Endothelial cell of hepatic sinusoid (primary cell): ENCODE measurements around the gene RCAN1.
"Not testable (repeated sequence)": the region's sequence is repeated elsewhere in the genome, so short reads cannot be mapped to it uniquely, and the experiment has no call there.

Experiments used
- in situ Hi-C: cut with HindIII; loops from 2 replicates; pipeline ENCODE4 v1.10.0; 2017; ENCODE audit warnings: low sequenced_read_pairs

RCAN1 gene

GRCh38 chr21:34621434-34622350 lies 6.8 kb upstream of the RCAN1 start:
- in situ Hi-C loops: no loop called here

- in situ Hi-C loops: no loop called here
Observed at GRCh38 chr21:34619841-34620665, 5.1 kb upstream of the RCAN1 start.

- in situ Hi-C loops: no loop called here
Observed at GRCh38 chr21:34618941-34619340, 4.0 kb upstream of the RCAN1 start.

- in situ Hi-C loops: no loop called here
Observed at GRCh38 chr21:34617753-34618339, 2.9 kb upstream of the RCAN1 start.

- in situ Hi-C loops: no loop called here
Observed at GRCh38 chr21:34615487-34615814, 538 bp upstream of the RCAN1 start.

GRCh38 chr21:34613679-34614627 lies 960 bp downstream of the RCAN1 start:
- in situ Hi-C loops: no loop called here

GRCh38 chr21:34612557-34612956 lies 2.4 kb downstream of the RCAN1 start:
- in situ Hi-C loops: no loop called here

GRCh38 chr21:34612056-34612455 lies 2.9 kb downstream of the RCAN1 start:
- in situ Hi-C loops: no loop called here

- in situ Hi-C loops: no loop called here
Observed at GRCh38 chr21:34611528-34611927, 3.4 kb downstream of the RCAN1 start.

GRCh38 chr21:34609933-34610549 lies 4.9 kb downstream of the RCAN1 start:
- in situ Hi-C loops: no loop called here

GRCh38 chr21:34609244-34609932 lies 5.5 kb downstream of the RCAN1 start:
- in situ Hi-C loops: no loop called here

GRCh38 chr21:34607376-34607775 lies 7.5 kb downstream of the RCAN1 start:
- in situ Hi-C loops: not testable (repeated sequence)

- in situ Hi-C loops: no loop called here
Observed at GRCh38 chr21:34606621-34607020, 8.3 kb downstream of the RCAN1 start.

GRCh38 chr21:34606051-34606450 lies 8.9 kb downstream of the RCAN1 start:
- in situ Hi-C loops: no loop called here

GRCh38 chr21:34604956-34605355 lies 10.0 kb downstream of the RCAN1 start:
- in situ Hi-C loops: not testable (repeated sequence)

GRCh38 chr21:34604556-34604955 lies 10.4 kb downstream of the RCAN1 start:
- in situ Hi-C loops: no loop called here

GRCh38 chr21:34603710-34604057 lies 11.2 kb downstream of the RCAN1 start:
- in situ Hi-C loops: no loop called here

- in situ Hi-C loops: no loop called here
Observed at GRCh38 chr21:34603002-34603709, 11.8 kb downstream of the RCAN1 start.

GRCh38 chr21:34602061-34602460 lies 12.9 kb downstream of the RCAN1 start:
- in situ Hi-C loops: no loop called here
